HFFc6 (cell line): ENCODE data around the gene TRIM16. TPM values are rescaled to one million over a fixed set of nuclear protein-coding genes. Genes with fewer than 3 reads are reported as not detected.
A peak's percentile ranks its signal among the peaks of the same experiment; 100 is the strongest.
"Not testable (repeated sequence)": the region's sequence is repeated elsewhere in the genome, so short reads cannot be mapped to it uniquely, and the experiment has no call there.

ENCODE experiments used
- DNase-seq: peaks from one replicate; pipeline ENCODE4 v3.0.0-alpha.2; 2018
- H3K27ac Mint-ChIP-seq: 2 replicates; pipeline ENCODE4 v1.8.0; 2020; ENCODE audit warnings: mild to moderate bottlenecking, mixed read lengths
- H3K27me3 Mint-ChIP-seq: 2 replicates; pipeline ENCODE4 v1.8.0; 2021; ENCODE audit warnings: mild to moderate bottlenecking, moderate library complexity, mixed read lengths; ENCODE audit not compliant: insufficient read depth
- H3K36me3 Mint-ChIP-seq: 2 replicates; pipeline ENCODE4 v1.8.0; 2021; ENCODE audit warnings: low read depth, mixed read lengths
- H3K4me1 Mint-ChIP-seq: 2 replicates; pipeline ENCODE4 v1.8.0; 2020; ENCODE audit warnings: low read depth, mixed read lengths
- H3K4me3 Mint-ChIP-seq: 2 replicates; pipeline ENCODE4 v1.8.0; 2020; ENCODE audit warnings: mild to moderate bottlenecking, moderate library complexity, mixed read lengths
- H3K9me3 Mint-ChIP-seq: 2 replicates; pipeline ENCODE4 v1.8.0; 2020; ENCODE audit warnings: mild to moderate bottlenecking, mixed read lengths
- CTCF ChIP-seq: fragments of 200-600 bp; sonication (generic); IDR thresholded peaks from 2 replicates; pipeline ENCODE4 v1.5.0; 2021; ENCODE audit warnings: antibody characterized with exemption, mild to moderate bottlenecking
- long read RNA-seq: library from polyadenylated mRNA; unstranded; transcript quantifications from one replicate; pipeline ENCODE4 v2.0.0, GENCODE V29; 2019
- total RNA-seq, 6 experiments: library from RNA; stranded (reverse); fragmentation: NEBNext Ultra II Directional; extraction: Animal tissue kit (Norgen Biotek cat#: 25700); gene quantifications; 2 replicates in 1 of 6; 3 replicates in 5 of 6; pipeline ENCODE4 v1.2.3, GENCODE V29; 2021

Gene TRIM16
- 10 to 100 TPM; 19.2 to 30.1 (median 27.6) TPM for total RNA-seq
- long read RNA-seq, partial matches to known transcripts: 15 of 23 reads
- long read RNA-seq, other reads (novel, unspliced or antisense): 4 of 23 reads

GRCh38 chr17:15683824-15684478 is at the start of gene TRIM16:
Gene TRIM16, minus strand, starts transcription at chr17:15684311. Its CDS starts 32,702 bp downstream, at chr17:15651609.
- Mint-ChIP-seq H3K27ac (peak within 1 kb of the TSS; percentile 87), H3K4me1 (peaks cover 20% of the 10 kb centered on the region), H3K4me3 (peak within 1 kb of the TSS; percentile 95)
- TF ChIP-seq CTCF: peak; percentile 55
- not testable (repeated sequence) for H3K27me3 Mint-ChIP-seq, H3K36me3 Mint-ChIP-seq, H3K9me3 Mint-ChIP-seq
- peak; percentile 48 for DNase-seq

- not testable (repeated sequence) for H3K4me3 Mint-ChIP-seq, H3K27me3 Mint-ChIP-seq, H3K4me1 Mint-ChIP-seq, H3K9me3 Mint-ChIP-seq, H3K36me3 Mint-ChIP-seq, DNase-seq, H3K27ac Mint-ChIP-seq
Observed at GRCh38 chr17:15733174-15733789, 49.2 kb upstream of the TRIM16 start.

GRCh38 chr17:15731900-15732299 is 47.8 kb upstream of the TRIM16 start, which contains the start of gene TBC1D26:
Gene TBC1D26, plus strand, starts transcription at chr17:15732283. Its CDS starts 3,066 bp downstream, at chr17:15735349.
- H3K36me3 Mint-ChIP-seq, H3K9me3 Mint-ChIP-seq, H3K27me3 Mint-ChIP-seq, H3K4me1 Mint-ChIP-seq, H3K27ac Mint-ChIP-seq, DNase-seq, H3K4me3 Mint-ChIP-seq: not testable (repeated sequence)

- not testable (repeated sequence) for H3K9me3 Mint-ChIP-seq, DNase-seq, H3K4me3 Mint-ChIP-seq, H3K4me1 Mint-ChIP-seq, H3K36me3 Mint-ChIP-seq, H3K27me3 Mint-ChIP-seq, H3K27ac Mint-ChIP-seq
Observed at GRCh38 chr17:15730535-15730934, 46.4 kb upstream of the TRIM16 start.

GRCh38 chr17:15716601-15717563 is 32.8 kb upstream of the TRIM16 start:
- Mint-ChIP-seq H3K9me3 (peaks cover 61% of the 10 kb centered on the region), H3K36me3 (peaks cover 52% of the 10 kb centered on the region)
- not testable (repeated sequence) for H3K4me3 Mint-ChIP-seq, H3K27ac Mint-ChIP-seq, DNase-seq, H3K4me1 Mint-ChIP-seq, H3K27me3 Mint-ChIP-seq

- not testable (repeated sequence) for H3K27ac Mint-ChIP-seq, H3K4me1 Mint-ChIP-seq, DNase-seq, H3K4me3 Mint-ChIP-seq, H3K27me3 Mint-ChIP-seq
- Mint-ChIP-seq H3K36me3 (peaks cover 70% of the 10 kb centered on the region), H3K9me3 (peaks cover 71% of the 10 kb centered on the region)
Observed at GRCh38 chr17:15708879-15709278, 24.8 kb upstream of the TRIM16 start.

- H3K4me1 Mint-ChIP-seq, H3K4me3 Mint-ChIP-seq, DNase-seq, H3K27me3 Mint-ChIP-seq, H3K27ac Mint-ChIP-seq: not testable (repeated sequence)
- peaks cover 63% of the 10 kb centered on the region for H3K36me3 Mint-ChIP-seq
- peaks cover 52% of the 10 kb centered on the region for H3K9me3 Mint-ChIP-seq
Observed at GRCh38 chr17:15704813-15705212, 20.7 kb upstream of the TRIM16 start.

GRCh38 chr17:15704239-15704638 is 20.1 kb upstream of the TRIM16 start:
- DNase-seq, H3K4me1 Mint-ChIP-seq, H3K27ac Mint-ChIP-seq, H3K27me3 Mint-ChIP-seq, H3K4me3 Mint-ChIP-seq: not testable (repeated sequence)
- peaks cover 57% of the 10 kb centered on the region for H3K36me3 Mint-ChIP-seq
- H3K9me3 Mint-ChIP-seq: peaks cover 46% of the 10 kb centered on the region

GRCh38 chr17:15699937-15700336 is 15.8 kb upstream of the TRIM16 start:
- Mint-ChIP-seq H3K4me3 (peak overlapping the region; percentile 91), H3K36me3 (peaks cover 17% of the 10 kb centered on the region), H3K27ac (peak overlapping the region; percentile 72)
- not testable (repeated sequence) for H3K4me1 Mint-ChIP-seq, H3K9me3 Mint-ChIP-seq, DNase-seq, H3K27me3 Mint-ChIP-seq

GRCh38 chr17:15699413-15699924 is 15.4 kb upstream of the TRIM16 start, which contains the start of gene ZNF286A:
Gene ZNF286A, plus strand, starts transcription at chr17:15699752. Its CDS starts 578 bp downstream, at chr17:15700330.
- peak; percentile 99 for DNase-seq
- H3K27ac Mint-ChIP-seq: peak within 1 kb of the TSS; percentile 72
- not testable (repeated sequence) for H3K9me3 Mint-ChIP-seq, H3K4me1 Mint-ChIP-seq, H3K27me3 Mint-ChIP-seq
- peak within 1 kb of the TSS; percentile 91 for H3K4me3 Mint-ChIP-seq
- H3K36me3 Mint-ChIP-seq: peaks cover 16% of the 10 kb centered on the region

- not testable (repeated sequence) for H3K27me3 Mint-ChIP-seq, H3K9me3 Mint-ChIP-seq, DNase-seq, H3K4me1 Mint-ChIP-seq
- Mint-ChIP-seq H3K4me3 (peak overlapping the region; percentile 91), H3K36me3 (peaks cover 16% of the 10 kb centered on the region), H3K27ac (peak overlapping the region; percentile 72; the same call in 1 of the 2 replicates)
Observed at GRCh38 chr17:15698967-15699366, 14.9 kb upstream of the TRIM16 start.

- not testable (repeated sequence) for DNase-seq, H3K27ac Mint-ChIP-seq, H3K9me3 Mint-ChIP-seq, H3K27me3 Mint-ChIP-seq, H3K4me3 Mint-ChIP-seq, H3K36me3 Mint-ChIP-seq
- peaks cover 20% of the 10 kb centered on the region for H3K4me1 Mint-ChIP-seq
Observed at GRCh38 chr17:15687494-15687893, 3.4 kb upstream of the TRIM16 start.
